HCT116 (cell line): ENCODE measurements around the gene PCCA. TPM values are rescaled to one million over a fixed set of nuclear protein-coding genes. Genes with fewer than 3 reads are reported as not detected.

Source experiments
- ATAC-seq: fragments of 200-7000 bp; cut with Tn5 transposase; 2 replicates; pipeline ENCODE4 v1.9.1; 2020; ENCODE audit warnings: mild to moderate bottlenecking, moderate library complexity
- BruUV-seq: library from RNA; stranded (reverse); fragments of 400-500 nt; replicated peaks from 2 replicates; lab custom pipeline; 2021; lab: Mats Ljungman, UMichigan
- CTCF ChIA-PET: fragments of 300-600 bp; sonication (Branson Sonifier 250); formaldehyde crosslinking; loops from one replicate; lab custom pipeline; 2021; ENCODE audit warnings: antibody characterized with exemption; lab: Charles Lee
- POLR2A ChIA-PET: fragments of 300-600, 350-600 bp; sonication (Branson Sonifier 250); formaldehyde crosslinking; loops from one replicate; lab custom pipeline; 2021; ENCODE audit warnings: antibody characterized with exemption; lab: Charles Lee
- RAD21 ChIA-PET, 2 experiments: fragments of 300-600 bp; sonication (Branson Sonifier 250); formaldehyde crosslinking; loops; one replicate each; lab custom pipeline; 2023; ENCODE audit warnings: low total read pairs in 2 of 2; ENCODE audit not compliant: uncharacterized antibody in 2 of 2, unreplicated experiment in 2 of 2, low non-redundant PET in 1 of 2; lab: Charles Lee
- DNase-seq: peaks from one replicate; pipeline ENCODE4 v3.0.0-alpha.2; 2010; ENCODE audit warnings: low read depth, low spot score
- H2AFZ ChIP-seq: fragments of 200-600 bp; shearing (Covaris generic), sonication (generic); 2 replicates; pipeline ENCODE4 v1.6.1; 2017; ENCODE audit warnings: low read depth, mixed run types, mixed read lengths, antibody characterized with exemption, low read length; ENCODE audit not compliant: poor library complexity, severe bottlenecking
- H3K27ac ChIP-seq: 2 replicates; pipeline ENCODE4 v1.5.1; 2012; ENCODE audit warnings: low read depth, low read length
- H3K27me3 ChIP-seq: fragments of 200-600 bp; sonication (generic); 2 replicates; pipeline ENCODE4 v1.6.1; 2016; ENCODE audit warnings: mixed run types, low read length, mixed read lengths; ENCODE audit not compliant: insufficient read depth
- H3K36me3 ChIP-seq, 2 experiments: fragments of 200-500 bp in 1 of 2; fragments of 200-600 bp in 1 of 2; sonication (Bioruptor generic) in 1 of 2; sonication (generic) in 1 of 2; 2 replicates each; pipeline versions ENCODE4 v1.5.1 to v1.6.1; 2014 to 2016; ENCODE audit warnings: low read length in 2 of 2, inconsistent platforms in 1 of 2, mixed read lengths in 1 of 2, mixed run types in 1 of 2; ENCODE audit not compliant: insufficient read depth in 2 of 2, control insufficient read depth in 1 of 2
- H3K4me1 ChIP-seq, 2 experiments: fragments of 200-600 bp in 1 of 2; sonication (generic) in 1 of 2; 2 replicates each; pipeline versions ENCODE4 v1.5.1 to v1.6.1; 2012 to 2017; ENCODE audit warnings: low read length in 2 of 2, inconsistent platforms in 1 of 2, mild to moderate bottlenecking in 1 of 2, mixed read lengths in 1 of 2, mixed run types in 1 of 2, moderate library complexity in 1 of 2; ENCODE audit not compliant: insufficient read depth in 2 of 2, control insufficient read depth in 1 of 2
- H3K4me2 ChIP-seq: fragments of 200-600 bp; sonication (generic); 2 replicates; pipeline ENCODE4 v1.6.1; 2017; ENCODE audit warnings: mixed run types, low read length, mixed read lengths
- H3K4me3 ChIP-seq, 2 experiments: fragments of 200-600 bp in 1 of 2; sonication (generic) in 1 of 2; replicated peaks in 1 of 2; 2 replicates each; pipeline ENCODE4 v1.5.1; 2011 to 2016; ENCODE audit warnings: low read length in 2 of 2, control low read depth in 1 of 2, low read depth in 1 of 2, mild to moderate bottlenecking in 1 of 2, mixed read lengths in 1 of 2, mixed run types in 1 of 2
- H3K79me2 ChIP-seq: fragments of 200-600 bp; sonication (generic); 2 replicates; pipeline ENCODE4 v1.6.1; 2017; ENCODE audit warnings: mild to moderate bottlenecking, mixed run types, low read length, moderate library complexity, mixed read lengths; ENCODE audit not compliant: insufficient read depth
- H3K9ac ChIP-seq: fragments of 200-600 bp; sonication (generic); 2 replicates; pipeline ENCODE4 v1.6.1; 2016; ENCODE audit warnings: low read length, mixed read lengths
- H3K9me2 ChIP-seq: fragments of 200-600 bp; sonication (generic), shearing (Covaris generic); 2 replicates; pipeline ENCODE4 v1.6.1; 2017; ENCODE audit warnings: mixed run types, mild to moderate bottlenecking, moderate library complexity; ENCODE audit not compliant: insufficient read depth
- H3K9me3 ChIP-seq, 2 experiments: fragments of 200-500 bp in 1 of 2; fragments of 200-600 bp in 1 of 2; sonication (Bioruptor generic) in 1 of 2; sonication (generic) in 1 of 2; 2 replicates each; pipeline ENCODE4 v1.6.1; 2014 to 2017; ENCODE audit warnings: low read length in 2 of 2, mixed read lengths in 2 of 2, inconsistent platforms in 1 of 2, low read depth in 1 of 2, mild to moderate bottlenecking in 1 of 2, mixed run types in 1 of 2, moderate library complexity in 1 of 2; ENCODE audit not compliant: control insufficient read depth in 1 of 2, insufficient read depth in 1 of 2
- H4K20me1 ChIP-seq: fragments of 200-600 bp; sonication (generic), shearing (Covaris generic); 2 replicates; pipeline ENCODE4 v1.6.1; 2017; ENCODE audit warnings: mixed run types, mild to moderate bottlenecking, moderate library complexity; ENCODE audit not compliant: insufficient read depth
- CBX3 ChIP-seq: IDR thresholded peaks from 2 replicates; pipeline ENCODE4 v1.6.1; 2012; ENCODE audit warnings: low read depth
- CEBPB ChIP-seq: IDR thresholded peaks from 2 replicates; pipeline ENCODE4 v1.6.1; 2012; ENCODE audit warnings: low read depth
- RAD21 ChIP-seq: IDR thresholded peaks from 2 replicates; pipeline ENCODE4 v1.6.1; 2012; ENCODE audit warnings: low read depth, mild to moderate bottlenecking
- SP1 ChIP-seq: IDR thresholded peaks from 2 replicates; pipeline ENCODE4 v1.6.1; 2012; ENCODE audit warnings: low read depth
- ZBTB33 ChIP-seq: IDR thresholded peaks from 2 replicates; pipeline ENCODE4 v1.6.1; 2011; ENCODE audit warnings: mild to moderate bottlenecking, low read length, moderate library complexity; ENCODE audit not compliant: insufficient replicate concordance; ENCODE audit errors: extremely low read depth
- intact Hi-C: fragments of 100-400 bp; cut with micrococcal nuclease; formaldehyde crosslinking; loops from 2 replicates; pipeline ENCODE4 v1.10.0; 2022
- total RNA-seq: library from RNA; stranded (reverse); gene quantifications from one replicate; pipeline ENCODE4 v1.2.1, GENCODE V29; 2021; ENCODE audit not compliant: unreplicated experiment
- TF ChIP-seq, protein P1 (sequence below): IDR thresholded peaks from 2 replicates; pipeline ENCODE4 v1.6.1; 2012
- TF ChIP-seq, protein P2 (sequence below), 3 experiments: fragments of 200-600 bp in 1 of 3; sonication (generic) in 1 of 3; IDR thresholded peaks in 2 of 3; conservative IDR thresholded peaks in 1 of 3; 2 replicates each; pipeline ENCODE4 v1.5.1; 2012 to 2017; ENCODE audit warnings: low read depth in 2 of 3, low read length in 2 of 3, antibody characterized with exemption in 1 of 3, borderline replicate concordance in 1 of 3, control low read depth in 1 of 3, mild to moderate bottlenecking in 1 of 3, mixed read lengths in 1 of 3, mixed run types in 1 of 3, moderate library complexity in 1 of 3; ENCODE audit not compliant: insufficient read depth in 1 of 3
- TF ChIP-seq, protein P3 (sequence below): IDR thresholded peaks from 2 replicates; pipeline ENCODE4 v1.6.1; 2012; ENCODE audit warnings: low read depth

Gene PCCA
- total RNA-seq, 1 experiment from 2014 or later: 23.0 TPM

- Histone ChIP-seq H2AFZ (no peak overlapping the region), H3K27ac (no peak overlapping the region), H3K9me3 (no peaks in the 10 kb centered on the region), H3K79me2 (no peaks in the 10 kb centered on the region), H3K4me1 (peaks cover 33 to 35% of the 10 kb centered on the region in 2 experiments), H3K36me3 (no peaks in the 10 kb centered on the region), H3K4me3 (no peak overlapping the region), H4K20me1 (no peaks in the 10 kb centered on the region), H3K9ac (no peak overlapping the region), H3K9me2 (no peaks in the 10 kb centered on the region), H3K27me3 (no peaks in the 10 kb centered on the region), H3K4me2 (no peak overlapping the region)
- DNase-seq (no peak), ATAC-seq (no peak)
- RAD21 ChIA-PET: no interaction called here
- intact Hi-C loops: loop anchor here (5.0 to 10.0 kb wide), 4 partner anchors 118 to 543 kb away; no protein-coding TSS in a partner anchor
- TF ChIP-seq, protein P1, sequence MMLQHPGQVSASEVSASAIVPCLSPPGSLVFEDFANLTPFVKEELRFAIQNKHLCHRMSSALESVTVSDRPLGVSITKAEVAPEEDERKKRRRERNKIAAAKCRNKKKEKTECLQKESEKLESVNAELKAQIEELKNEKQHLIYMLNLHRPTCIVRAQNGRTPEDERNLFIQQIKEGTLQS: no peak
- TF ChIP-seq RAD21 (no peak), CBX3 (no peak), SP1 (no peak), ZBTB33 (no peak), CEBPB (no peak)
- TF ChIP-seq, protein P2, sequence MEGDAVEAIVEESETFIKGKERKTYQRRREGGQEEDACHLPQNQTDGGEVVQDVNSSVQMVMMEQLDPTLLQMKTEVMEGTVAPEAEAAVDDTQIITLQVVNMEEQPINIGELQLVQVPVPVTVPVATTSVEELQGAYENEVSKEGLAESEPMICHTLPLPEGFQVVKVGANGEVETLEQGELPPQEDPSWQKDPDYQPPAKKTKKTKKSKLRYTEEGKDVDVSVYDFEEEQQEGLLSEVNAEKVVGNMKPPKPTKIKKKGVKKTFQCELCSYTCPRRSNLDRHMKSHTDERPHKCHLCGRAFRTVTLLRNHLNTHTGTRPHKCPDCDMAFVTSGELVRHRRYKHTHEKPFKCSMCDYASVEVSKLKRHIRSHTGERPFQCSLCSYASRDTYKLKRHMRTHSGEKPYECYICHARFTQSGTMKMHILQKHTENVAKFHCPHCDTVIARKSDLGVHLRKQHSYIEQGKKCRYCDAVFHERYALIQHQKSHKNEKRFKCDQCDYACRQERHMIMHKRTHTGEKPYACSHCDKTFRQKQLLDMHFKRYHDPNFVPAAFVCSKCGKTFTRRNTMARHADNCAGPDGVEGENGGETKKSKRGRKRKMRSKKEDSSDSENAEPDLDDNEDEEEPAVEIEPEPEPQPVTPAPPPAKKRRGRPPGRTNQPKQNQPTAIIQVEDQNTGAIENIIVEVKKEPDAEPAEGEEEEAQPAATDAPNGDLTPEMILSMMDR (IDR thresholded peaks at IDR 0.05 in 2 of 3, conservative IDR thresholded peaks at IDR 0.05 in 1 of 3; ENCODE audit: borderline replicate concordance in 1 of 3, insufficient read depth in 1 of 3, low read depth in 2 of 3, low read length in 2 of 3): no peak
- TF ChIP-seq, protein P3, sequence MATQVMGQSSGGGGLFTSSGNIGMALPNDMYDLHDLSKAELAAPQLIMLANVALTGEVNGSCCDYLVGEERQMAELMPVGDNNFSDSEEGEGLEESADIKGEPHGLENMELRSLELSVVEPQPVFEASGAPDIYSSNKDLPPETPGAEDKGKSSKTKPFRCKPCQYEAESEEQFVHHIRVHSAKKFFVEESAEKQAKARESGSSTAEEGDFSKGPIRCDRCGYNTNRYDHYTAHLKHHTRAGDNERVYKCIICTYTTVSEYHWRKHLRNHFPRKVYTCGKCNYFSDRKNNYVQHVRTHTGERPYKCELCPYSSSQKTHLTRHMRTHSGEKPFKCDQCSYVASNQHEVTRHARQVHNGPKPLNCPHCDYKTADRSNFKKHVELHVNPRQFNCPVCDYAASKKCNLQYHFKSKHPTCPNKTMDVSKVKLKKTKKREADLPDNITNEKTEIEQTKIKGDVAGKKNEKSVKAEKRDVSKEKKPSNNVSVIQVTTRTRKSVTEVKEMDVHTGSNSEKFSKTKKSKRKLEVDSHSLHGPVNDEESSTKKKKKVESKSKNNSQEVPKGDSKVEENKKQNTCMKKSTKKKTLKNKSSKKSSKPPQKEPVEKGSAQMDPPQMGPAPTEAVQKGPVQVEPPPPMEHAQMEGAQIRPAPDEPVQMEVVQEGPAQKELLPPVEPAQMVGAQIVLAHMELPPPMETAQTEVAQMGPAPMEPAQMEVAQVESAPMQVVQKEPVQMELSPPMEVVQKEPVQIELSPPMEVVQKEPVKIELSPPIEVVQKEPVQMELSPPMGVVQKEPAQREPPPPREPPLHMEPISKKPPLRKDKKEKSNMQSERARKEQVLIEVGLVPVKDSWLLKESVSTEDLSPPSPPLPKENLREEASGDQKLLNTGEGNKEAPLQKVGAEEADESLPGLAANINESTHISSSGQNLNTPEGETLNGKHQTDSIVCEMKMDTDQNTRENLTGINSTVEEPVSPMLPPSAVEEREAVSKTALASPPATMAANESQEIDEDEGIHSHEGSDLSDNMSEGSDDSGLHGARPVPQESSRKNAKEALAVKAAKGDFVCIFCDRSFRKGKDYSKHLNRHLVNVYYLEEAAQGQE: no peak
- CTCF ChIA-PET: interaction anchor here (1.1 kb wide), 1 partner anchor 854 kb away, joined by 4 read pairs; no protein-coding TSS in a partner anchor
- POLR2A ChIA-PET: no interaction called here
- no TSS peak for BruUV-seq
Measured at GRCh38 chr13:100510208-100510957, 421.5 kb downstream of the PCCA start.
